ENCODE results near the gene POLD3.

GRCh38 chr11:74675761-74676160, 83.4 kb downstream of the POLD3 start:
- TF ChIP-seq GATA3 (IDR thresholded peaks at IDR 0.05; ENCODE audit: low read depth, low read length) (no peak), GATA2 (IDR thresholded peaks at IDR 0.05; ENCODE audit: low read depth, low read length) (no peak)
